ENCODE data around the gene SMYD3. TPM values are rescaled to one million over a fixed set of nuclear protein-coding genes. Genes with fewer than 3 reads are reported as not detected.

SMYD3 gene
- total and polyA plus RNA-seq, 10 of the 15 experiments (the other 5 are each of a cell fraction or from before 2014, with no cell fraction given): 18.3 to 54.0 (median 24.8) TPM

DNA sequence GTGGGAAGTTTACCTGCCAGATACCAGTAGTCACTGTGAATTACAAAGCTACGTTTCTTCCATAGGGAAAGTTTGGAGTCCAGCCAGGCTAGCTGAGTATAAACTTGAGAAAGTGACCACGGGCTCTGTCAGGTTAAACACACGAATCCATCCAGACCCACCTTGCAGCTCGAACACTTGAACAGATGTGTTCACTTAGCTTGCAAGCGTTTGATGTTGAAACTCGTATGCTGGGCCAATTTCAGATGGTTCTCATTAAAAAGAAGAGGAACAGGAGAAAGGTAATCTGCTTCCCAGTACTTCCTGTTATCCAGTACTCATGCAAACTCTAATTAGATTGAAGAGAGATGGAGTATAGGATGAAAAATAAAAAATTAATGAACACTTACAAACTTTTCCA, 636.4 kb downstream of the SMYD3 start (continued):
- TF ChIP-seq, protein P1, sequence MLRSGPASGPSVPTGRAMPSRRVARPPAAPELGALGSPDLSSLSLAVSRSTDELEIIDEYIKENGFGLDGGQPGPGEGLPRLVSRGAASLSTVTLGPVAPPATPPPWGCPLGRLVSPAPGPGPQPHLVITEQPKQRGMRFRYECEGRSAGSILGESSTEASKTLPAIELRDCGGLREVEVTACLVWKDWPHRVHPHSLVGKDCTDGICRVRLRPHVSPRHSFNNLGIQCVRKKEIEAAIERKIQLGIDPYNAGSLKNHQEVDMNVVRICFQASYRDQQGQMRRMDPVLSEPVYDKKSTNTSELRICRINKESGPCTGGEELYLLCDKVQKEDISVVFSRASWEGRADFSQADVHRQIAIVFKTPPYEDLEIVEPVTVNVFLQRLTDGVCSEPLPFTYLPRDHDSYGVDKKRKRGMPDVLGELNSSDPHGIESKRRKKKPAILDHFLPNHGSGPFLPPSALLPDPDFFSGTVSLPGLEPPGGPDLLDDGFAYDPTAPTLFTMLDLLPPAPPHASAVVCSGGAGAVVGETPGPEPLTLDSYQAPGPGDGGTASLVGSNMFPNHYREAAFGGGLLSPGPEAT (IDR thresholded peaks at IDR 0.05; ENCODE audit: low read depth): no peak
- TF ChIP-seq SRF (IDR thresholded peaks at IDR 0.05; ENCODE audit: low read depth in 2 of 2, low read length in 2 of 2) (no peak), RB1 (IDR thresholded peaks at IDR 0.05; ENCODE audit: borderline replicate concordance) (no peak), BMI1 (IDR thresholded peaks at IDR 0.05; ENCODE audit: borderline replicate concordance) (no peak), FOS (IDR thresholded peaks at IDR 0.05; ENCODE audit: borderline replicate concordance, extremely low read depth, insufficient read length) (no peak)
- TF ChIP-seq, protein P2, sequence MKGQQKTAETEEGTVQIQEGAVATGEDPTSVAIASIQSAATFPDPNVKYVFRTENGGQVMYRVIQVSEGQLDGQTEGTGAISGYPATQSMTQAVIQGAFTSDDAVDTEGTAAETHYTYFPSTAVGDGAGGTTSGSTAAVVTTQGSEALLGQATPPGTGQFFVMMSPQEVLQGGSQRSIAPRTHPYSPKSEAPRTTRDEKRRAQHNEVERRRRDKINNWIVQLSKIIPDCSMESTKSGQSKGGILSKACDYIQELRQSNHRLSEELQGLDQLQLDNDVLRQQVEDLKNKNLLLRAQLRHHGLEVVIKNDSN (IDR thresholded peaks at IDR 0.05; ENCODE audit: borderline replicate concordance, extremely low read length, insufficient read depth, low read depth, low read length): no peak

DNA sequence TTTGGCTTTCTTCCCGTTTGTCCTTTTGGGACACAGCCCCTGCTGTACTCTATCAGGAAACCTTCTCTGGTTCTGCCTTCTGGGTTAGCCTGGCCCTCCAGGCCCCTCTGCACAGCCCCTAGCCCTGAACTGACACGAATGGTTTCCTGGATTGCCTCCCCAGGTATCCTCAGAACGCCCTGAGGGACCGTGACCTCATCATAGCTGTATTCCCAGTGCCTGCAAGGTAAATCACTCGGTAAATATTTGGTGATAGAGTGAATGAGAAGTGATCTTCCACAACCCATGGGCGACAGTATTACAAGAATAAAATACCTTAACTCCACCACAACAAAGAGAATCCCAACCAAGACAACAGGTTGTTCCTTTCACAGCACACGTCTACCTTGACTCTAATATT, 637.2 kb downstream of the SMYD3 start:
- SMC1A ChIA-PET (ENCODE audit: uncharacterized antibody, unreplicated experiment): interaction anchor here (1.5 to 2.1 kb wide), 2 partner anchors 11 to 19 kb away, joined by 3 to 6 read pairs; no protein-coding TSS in a partner anchor
- no peak for ATAC-seq
- in situ Hi-C loops (cut with MboI) (no loop called here), intact Hi-C loops (cut with micrococcal nuclease; ENCODE audit: unreplicated experiment) (no loop called here)
- POLR2A ChIA-PET: no interaction called here
- RAD21 ChIA-PET (ENCODE audit: unreplicated experiment): interaction anchor here (1.0 kb wide), 1 partner anchor 60 kb away, joined by 3 read pairs; no protein-coding TSS in a partner anchor
- FAIRE-seq: no peak
- no peak for DNase-seq (ENCODE audit: low read depth, low spot score)
- WGBS (ENCODE audit: insufficient coverage, insufficient replicate concordance, low lambda C conversion rate, missing lambda C conversion rate): 73% methylated on average over 7 of the region's 7 CpGs
- CTCF ChIA-PET: interaction anchor here (1.5 to 2.4 kb wide), 2 partner anchors 11 to 20 kb away, joined by 4 to 9 read pairs; no protein-coding TSS in a partner anchor
- H3K9me3 ChIP-seq (replicated peaks; ENCODE audit: control insufficient read depth, insufficient read depth, low read length): no peaks in the 10 kb centered on the region
- H3K27ac ChIP-seq (ENCODE audit: control insufficient read depth, insufficient read depth): no peak overlapping the region
- no peaks in the 10 kb centered on the region for H3K79me2 ChIP-seq (ENCODE audit: control insufficient read depth, insufficient read depth, low read length)
- no peak overlapping the region for H2AFZ ChIP-seq (ENCODE audit: control insufficient read depth, low read depth, low read length)
- no peaks in the 10 kb centered on the region for H4K20me1 ChIP-seq (ENCODE audit: control insufficient read depth, insufficient read depth)
- no peak overlapping the region for H3K4me3 ChIP-seq
- no peaks in the 10 kb centered on the region for H3K27me3 ChIP-seq (replicated peaks in 1 of 2; ENCODE audit: control insufficient read depth in 2 of 2, insufficient read depth in 2 of 2, low read length in 1 of 2)
- H3K36me3 ChIP-seq (ENCODE audit: control insufficient read depth in 2 of 2, insufficient read depth in 2 of 2, low read length in 1 of 2): no peaks in the 10 kb centered on the region
- TF ChIP-seq SREBF1 (IDR thresholded peaks at IDR 0.05; ENCODE audit: low read length): no peak
- no peak for TF ChIP-seq POU2F2 (IDR thresholded peaks at IDR 0.05; ENCODE audit: borderline replicate concordance, low read depth, low read length)
- TF ChIP-seq SUPT20H (IDR thresholded peaks at IDR 0.05; ENCODE audit: borderline replicate concordance, control insufficient read depth, low read depth, low read length): no peak
- no peak for TF ChIP-seq IKZF2 (IDR thresholded peaks at IDR 0.05)
- no peak for TF ChIP-seq SMAD1 (IDR thresholded peaks at IDR 0.05; ENCODE audit: low read depth, partially characterized antibody)
- no peak for TF ChIP-seq TCF7 (IDR thresholded peaks at IDR 0.05; ENCODE audit: borderline replicate concordance)
- TF ChIP-seq, protein P3, sequence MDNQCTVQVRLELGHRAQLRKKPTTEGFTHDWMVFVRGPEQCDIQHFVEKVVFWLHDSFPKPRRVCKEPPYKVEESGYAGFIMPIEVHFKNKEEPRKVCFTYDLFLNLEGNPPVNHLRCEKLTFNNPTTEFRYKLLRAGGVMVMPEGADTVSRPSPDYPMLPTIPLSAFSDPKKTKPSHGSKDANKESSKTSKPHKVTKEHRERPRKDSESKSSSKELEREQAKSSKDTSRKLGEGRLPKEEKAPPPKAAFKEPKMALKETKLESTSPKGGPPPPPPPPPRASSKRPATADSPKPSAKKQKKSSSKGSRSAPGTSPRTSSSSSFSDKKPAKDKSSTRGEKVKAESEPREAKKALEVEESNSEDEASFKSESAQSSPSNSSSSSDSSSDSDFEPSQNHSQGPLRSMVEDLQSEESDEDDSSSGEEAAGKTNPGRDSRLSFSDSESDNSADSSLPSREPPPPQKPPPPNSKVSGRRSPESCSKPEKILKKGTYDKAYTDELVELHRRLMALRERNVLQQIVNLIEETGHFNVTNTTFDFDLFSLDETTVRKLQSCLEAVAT (IDR thresholded peaks at IDR 0.05): no peak
- TF ChIP-seq, protein P4, sequence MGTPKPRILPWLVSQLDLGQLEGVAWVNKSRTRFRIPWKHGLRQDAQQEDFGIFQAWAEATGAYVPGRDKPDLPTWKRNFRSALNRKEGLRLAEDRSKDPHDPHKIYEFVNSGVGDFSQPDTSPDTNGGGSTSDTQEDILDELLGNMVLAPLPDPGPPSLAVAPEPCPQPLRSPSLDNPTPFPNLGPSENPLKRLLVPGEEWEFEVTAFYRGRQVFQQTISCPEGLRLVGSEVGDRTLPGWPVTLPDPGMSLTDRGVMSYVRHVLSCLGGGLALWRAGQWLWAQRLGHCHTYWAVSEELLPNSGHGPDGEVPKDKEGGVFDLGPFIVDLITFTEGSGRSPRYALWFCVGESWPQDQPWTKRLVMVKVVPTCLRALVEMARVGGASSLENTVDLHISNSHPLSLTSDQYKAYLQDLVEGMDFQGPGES (IDR thresholded peaks at IDR 0.05): no peak
- no peak overlapping the region for H3K4me2 ChIP-seq (ENCODE audit: control insufficient read depth, insufficient read depth)
- no peak overlapping the region for H3K9ac ChIP-seq (ENCODE audit: control insufficient read depth, insufficient read depth, low read length)
- H3K4me1 ChIP-seq (ENCODE audit: control insufficient read depth, insufficient read depth, low read length): no peaks in the 10 kb centered on the region
- no TSS peak for BruUV-seq (replicated peaks)
